Prostate gland (tissue), 2 donors: ENCODE measurements around the gene NUTF2. TPM values are rescaled to one million over a fixed set of nuclear protein-coding genes. Genes with fewer than 3 reads are reported as not detected.

Source experiments
- DNase-seq: peaks from one replicate; pipeline ENCODE4 v3.0.0-alpha.2; 2019; ENCODE audit warnings: low spot score
- H3K27ac ChIP-seq, 2 donors: fragments of 200-600 bp; sonication (generic); 2 replicates each; pipeline ENCODE4 v1.5.1; 2017 to 2019
- H3K27me3 ChIP-seq: fragments of 200-600 bp; sonication (generic); replicated peaks from 2 replicates; pipeline ENCODE4 v1.5.1; 2019; ENCODE audit not compliant: insufficient read depth
- H3K36me3 ChIP-seq, 2 donors: fragments of 200-600 bp; sonication (generic); 1 replicate in 1 of 2; 2 replicates in 1 of 2; pipeline versions ENCODE4 v1.5.1 to v1.8.1; 2017 to 2019
- H3K4me1 ChIP-seq: fragments of 200-600 bp; sonication (generic); replicated peaks from 2 replicates; pipeline ENCODE4 v1.5.1; 2019
- H3K4me3 ChIP-seq, 2 donors: fragments of 200-600 bp; sonication (generic); 2 replicates each; pipeline ENCODE4 v1.5.1; 2017 to 2019
- H3K9me3 ChIP-seq: fragments of 200-600 bp; sonication (generic); 2 replicates; pipeline ENCODE4 v1.5.1; 2017
- POLR2A ChIP-seq: fragments of 450-650 bp; IDR thresholded peaks from one replicate; pipeline ENCODE4 v1.6.1; 2016; ENCODE audit warnings: antibody characterized with exemption, mild to moderate bottlenecking
- POLR2AphosphoS5 ChIP-seq: sonication (generic); formaldehyde crosslinking; IDR thresholded peaks from one replicate; pipeline ENCODE4 v1.6.1; 2017; ENCODE audit warnings: antibody characterized with exemption
- WGBS: methylation state at CpG from one replicate; pipeline ENCODE4 v1.1.5; 2018; 5-methylcytosine and 5-hydroxymethylcytosine counted together
- intact Hi-C: fragments of 100-400 bp; cut with DNase I; formaldehyde crosslinking; loops from one replicate; pipeline ENCODE4 v1.14.2; 2022
- total RNA-seq, 2 donors: library from RNA; depleted of rRNA; stranded (reverse); fragments of >200 nt; gene quantifications; one replicate each; pipeline ENCODE4 v1.1.0, GENCODE V29; 2016
- TF ChIP-seq, protein P1 (sequence below), 4 experiments: fragments of 200-600 bp in 2 of 4; fragments of 450-650 bp in 2 of 4; sonication (generic) in 2 of 4; IDR thresholded peaks; 1 replicate in 3 of 4; 2 replicates in 1 of 4; pipeline ENCODE4 v1.5.1; 2016 to 2019; ENCODE audit warnings: antibody characterized with exemption in 4 of 4, mild to moderate bottlenecking in 2 of 4, moderate library complexity in 2 of 4

Gene NUTF2
- total RNA-seq, 2 donors from 2014 or later = 61.5 to 234 TPM

GRCh38 chr16:67880584-67880983, 33.9 kb downstream of the NUTF2 start:
- H3K9me3 ChIP-seq = no peaks in the 10 kb centered on the region
- H3K27ac ChIP-seq = no peak overlapping the region
- DNase-seq = no peak
- WGBS = 88% methylated on average over 13 of the region's 13 CpGs
- peaks cover 39 to 42% of the 10 kb centered on the region in 2 donors for H3K36me3 ChIP-seq
- intact Hi-C loops = loop anchor here (5.0 kb wide), 1 partner anchor 162 kb away; no protein-coding TSS in a partner anchor
- H3K4me1 ChIP-seq = peaks cover 7% of the 10 kb centered on the region
- no peak overlapping the region for H3K4me3 ChIP-seq
- H3K27me3 ChIP-seq = no peaks in the 10 kb centered on the region
- TF ChIP-seq POLR2A (no peak), POLR2AphosphoS5 (no peak)
- TF ChIP-seq, protein P1, sequence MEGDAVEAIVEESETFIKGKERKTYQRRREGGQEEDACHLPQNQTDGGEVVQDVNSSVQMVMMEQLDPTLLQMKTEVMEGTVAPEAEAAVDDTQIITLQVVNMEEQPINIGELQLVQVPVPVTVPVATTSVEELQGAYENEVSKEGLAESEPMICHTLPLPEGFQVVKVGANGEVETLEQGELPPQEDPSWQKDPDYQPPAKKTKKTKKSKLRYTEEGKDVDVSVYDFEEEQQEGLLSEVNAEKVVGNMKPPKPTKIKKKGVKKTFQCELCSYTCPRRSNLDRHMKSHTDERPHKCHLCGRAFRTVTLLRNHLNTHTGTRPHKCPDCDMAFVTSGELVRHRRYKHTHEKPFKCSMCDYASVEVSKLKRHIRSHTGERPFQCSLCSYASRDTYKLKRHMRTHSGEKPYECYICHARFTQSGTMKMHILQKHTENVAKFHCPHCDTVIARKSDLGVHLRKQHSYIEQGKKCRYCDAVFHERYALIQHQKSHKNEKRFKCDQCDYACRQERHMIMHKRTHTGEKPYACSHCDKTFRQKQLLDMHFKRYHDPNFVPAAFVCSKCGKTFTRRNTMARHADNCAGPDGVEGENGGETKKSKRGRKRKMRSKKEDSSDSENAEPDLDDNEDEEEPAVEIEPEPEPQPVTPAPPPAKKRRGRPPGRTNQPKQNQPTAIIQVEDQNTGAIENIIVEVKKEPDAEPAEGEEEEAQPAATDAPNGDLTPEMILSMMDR (IDR thresholded peaks at IDR 0.05) = no peak

DNA sequence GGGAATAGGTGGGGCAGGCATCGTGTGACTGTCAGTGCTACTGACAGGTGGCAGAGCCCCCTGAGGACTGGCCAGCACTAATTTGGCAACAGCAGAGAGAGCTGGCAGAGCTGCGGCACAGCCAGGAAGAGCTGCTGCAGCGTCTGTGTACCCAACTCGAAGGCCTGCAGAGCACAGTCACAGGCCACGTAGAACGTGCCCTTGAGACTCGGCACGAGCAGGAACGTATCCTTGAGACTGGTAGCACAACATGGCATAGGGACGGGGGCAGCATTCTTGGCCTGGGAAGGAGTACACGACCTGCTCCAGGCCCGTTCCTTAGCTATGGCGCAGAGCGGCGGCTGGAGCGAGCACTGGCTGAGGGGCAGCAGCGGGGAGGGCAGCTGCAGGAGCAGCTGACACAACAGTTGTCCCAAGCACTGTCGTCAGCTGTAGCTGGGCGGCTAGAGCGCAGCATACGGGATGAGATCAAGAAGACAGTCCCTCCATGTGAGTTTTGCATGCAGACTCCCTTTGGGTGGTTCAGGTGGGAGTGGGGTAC, 35.0 kb downstream of the NUTF2 start:
- intact Hi-C loops = loop anchor here (5.0 kb wide), 1 partner anchor 161 kb away; no protein-coding TSS in a partner anchor
- no peaks in the 10 kb centered on the region for H3K27me3 ChIP-seq
- H3K4me1 ChIP-seq = peaks cover 7% of the 10 kb centered on the region
- H3K27ac ChIP-seq = no peak overlapping the region
- peaks cover 39 to 53% of the 10 kb centered on the region in 2 donors for H3K36me3 ChIP-seq
- whole genome bisulfite sequencing = 87% methylated on average over 21 of the region's 21 CpGs
- no peak for DNase-seq
- no peaks in the 10 kb centered on the region for H3K9me3 ChIP-seq
- TF ChIP-seq POLR2AphosphoS5 (no peak), POLR2A (no peak)
- TF ChIP-seq, protein P1 (IDR thresholded peaks at IDR 0.05) = no peak
- no peak overlapping the region for H3K4me3 ChIP-seq

DNA sequence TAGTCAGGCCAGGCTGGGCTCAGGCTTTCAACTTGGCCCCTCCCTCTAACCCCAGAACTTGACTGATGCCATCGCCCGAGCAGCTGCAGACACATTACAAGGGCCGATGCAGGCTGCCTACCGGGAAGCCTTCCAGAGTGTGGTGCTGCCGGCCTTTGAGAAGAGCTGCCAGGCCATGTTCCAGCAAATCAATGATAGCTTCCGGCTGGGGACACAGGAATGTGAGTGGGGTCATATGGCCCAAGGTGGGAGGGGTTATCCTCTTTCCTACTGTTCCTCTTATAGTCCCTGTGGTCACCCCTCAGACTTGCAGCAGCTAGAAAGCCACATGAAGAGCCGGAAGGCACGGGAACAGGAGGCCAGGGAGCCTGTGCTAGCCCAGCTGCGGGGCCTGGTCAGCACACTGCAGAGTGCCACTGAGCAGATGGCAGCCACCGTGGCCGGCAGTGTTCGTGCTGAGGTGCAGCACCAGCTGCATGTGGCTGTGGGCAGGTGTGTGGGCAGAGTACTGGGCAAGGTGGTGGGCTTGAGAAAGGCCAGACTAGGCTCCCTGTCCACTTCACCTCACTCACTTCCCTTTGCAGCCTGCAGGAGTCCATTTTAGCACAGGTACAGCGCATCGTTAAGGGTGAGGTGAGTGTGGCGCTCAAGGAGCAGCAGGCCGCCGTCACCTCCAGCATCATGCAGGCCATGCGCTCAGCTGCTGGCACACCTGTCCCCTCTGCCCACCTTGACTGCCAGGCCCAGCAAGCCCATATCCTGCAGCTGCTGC, 35.8 kb downstream of the NUTF2 start:
- WGBS = 74% methylated on average over 18 of the region's 18 CpGs
- intact Hi-C loops = loop anchor here (1.0 to 5.0 kb wide), 2 partner anchors 46 to 160 kb away; no protein-coding TSS in a partner anchor

DNA sequence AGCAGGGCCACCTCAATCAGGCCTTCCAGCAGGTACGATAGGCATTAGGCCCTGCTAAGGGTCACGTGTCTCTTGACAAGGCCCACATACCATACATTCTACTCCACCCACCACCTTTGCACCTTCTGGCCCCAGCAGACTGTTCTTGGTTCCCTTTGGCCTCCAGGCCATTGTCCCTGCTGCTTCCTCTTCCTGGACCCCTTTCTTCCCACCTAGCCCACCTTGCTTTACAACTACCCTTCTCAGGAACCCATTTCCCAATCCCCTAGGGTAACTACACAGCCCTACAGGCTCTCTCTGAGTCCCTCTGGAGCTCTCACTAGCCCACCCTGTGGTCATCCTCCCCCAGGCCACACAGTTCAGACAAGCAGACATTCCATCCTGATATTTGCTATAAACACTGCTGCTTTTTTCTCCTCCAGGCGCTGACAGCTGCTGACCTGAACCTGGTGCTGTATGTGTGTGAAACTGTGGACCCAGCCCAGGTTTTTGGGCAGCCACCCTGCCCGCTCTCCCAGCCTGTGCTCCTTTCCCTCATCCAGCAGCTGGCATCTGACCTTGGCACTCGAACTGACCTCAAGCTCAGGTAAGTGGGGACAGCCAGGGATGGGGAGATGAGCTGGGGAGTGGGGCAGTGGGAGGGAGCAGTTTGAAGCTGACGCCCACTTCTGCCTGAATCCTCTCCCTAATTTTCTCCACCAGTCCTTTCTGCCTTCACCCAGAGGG, 36.6 kb downstream of the NUTF2 start:
- Histone ChIP-seq H3K27ac (peak overlapping the region in 1 of 2 donors; percentile 59), H3K27me3 (no peaks in the 10 kb centered on the region), H3K36me3 (peaks cover 30 to 49% of the 10 kb centered on the region in 2 donors), H3K4me1 (peaks cover 7% of the 10 kb centered on the region), H3K9me3 (no peaks in the 10 kb centered on the region), H3K4me3 (no peak overlapping the region)
- no peak for DNase-seq
- intact Hi-C loops = loop anchor here (1.0 to 5.0 kb wide), 2 partner anchors 45 to 159 kb away; no protein-coding TSS in a partner anchor
- 69% methylated on average over 6 of the region's 6 CpGs for WGBS
- TF ChIP-seq, protein P1 (IDR thresholded peaks at IDR 0.05) = no peak
- TF ChIP-seq POLR2AphosphoS5 = no peak
- no peak for TF ChIP-seq POLR2A

More for the DNA sequence above, 35.8 kb downstream of the NUTF2 start:
- Histone ChIP-seq H3K4me3 (no peak overlapping the region), H3K27me3 (no peaks in the 10 kb centered on the region), H3K4me1 (peaks cover 7% of the 10 kb centered on the region), H3K9me3 (no peaks in the 10 kb centered on the region), H3K27ac (no peak overlapping the region), H3K36me3 (peaks cover 36 to 49% of the 10 kb centered on the region in 2 donors)
- no peak for DNase-seq
- TF ChIP-seq, protein P1 (IDR thresholded peaks at IDR 0.05) = no peak
- no peak for TF ChIP-seq POLR2AphosphoS5
- TF ChIP-seq POLR2A = no peak
